Measurements from ENCODE around the gene PPARA. TPM values are rescaled to one million over a fixed set of nuclear protein-coding genes. Genes with fewer than 3 reads are reported as not detected.

Gene PPARA
- polyA plus RNA-seq, 4 donors: 10.0 to 30.0 (median 24.5) TPM

DNA sequence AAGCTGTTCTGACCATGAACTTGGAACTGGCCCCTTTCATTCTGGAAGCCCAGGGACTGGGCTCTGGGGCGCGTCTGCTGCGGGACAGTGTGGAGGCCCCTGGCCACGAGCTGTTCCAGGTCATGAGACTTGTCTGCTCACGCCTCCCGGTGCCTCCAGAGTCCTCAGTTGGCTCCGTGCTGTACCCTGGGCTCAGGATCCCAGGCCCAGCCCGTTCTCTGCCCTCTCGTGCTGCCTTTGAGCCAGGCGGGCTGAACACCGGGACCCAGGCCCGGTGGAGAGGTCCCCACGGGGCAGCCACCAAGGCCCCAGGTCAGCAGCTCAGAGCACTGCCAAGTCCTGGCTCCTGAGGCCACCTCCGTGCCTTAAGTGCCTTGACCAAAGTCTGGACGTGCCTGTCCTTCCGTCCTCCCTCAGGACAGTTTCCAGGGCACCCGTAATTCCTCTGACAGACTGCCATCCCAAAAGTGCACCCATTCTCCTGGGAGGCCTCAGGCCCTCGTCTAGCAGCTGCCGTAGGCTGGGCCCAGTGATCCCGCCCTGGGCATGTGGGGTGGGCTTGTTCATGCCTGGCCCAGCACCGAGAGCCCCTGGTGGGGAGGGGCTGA lies 36.3 kb upstream of the PPARA start:
- DNase-seq (ENCODE audit: low read depth in 4 of 4, low spot score in 3 of 4): no peak

DNA sequence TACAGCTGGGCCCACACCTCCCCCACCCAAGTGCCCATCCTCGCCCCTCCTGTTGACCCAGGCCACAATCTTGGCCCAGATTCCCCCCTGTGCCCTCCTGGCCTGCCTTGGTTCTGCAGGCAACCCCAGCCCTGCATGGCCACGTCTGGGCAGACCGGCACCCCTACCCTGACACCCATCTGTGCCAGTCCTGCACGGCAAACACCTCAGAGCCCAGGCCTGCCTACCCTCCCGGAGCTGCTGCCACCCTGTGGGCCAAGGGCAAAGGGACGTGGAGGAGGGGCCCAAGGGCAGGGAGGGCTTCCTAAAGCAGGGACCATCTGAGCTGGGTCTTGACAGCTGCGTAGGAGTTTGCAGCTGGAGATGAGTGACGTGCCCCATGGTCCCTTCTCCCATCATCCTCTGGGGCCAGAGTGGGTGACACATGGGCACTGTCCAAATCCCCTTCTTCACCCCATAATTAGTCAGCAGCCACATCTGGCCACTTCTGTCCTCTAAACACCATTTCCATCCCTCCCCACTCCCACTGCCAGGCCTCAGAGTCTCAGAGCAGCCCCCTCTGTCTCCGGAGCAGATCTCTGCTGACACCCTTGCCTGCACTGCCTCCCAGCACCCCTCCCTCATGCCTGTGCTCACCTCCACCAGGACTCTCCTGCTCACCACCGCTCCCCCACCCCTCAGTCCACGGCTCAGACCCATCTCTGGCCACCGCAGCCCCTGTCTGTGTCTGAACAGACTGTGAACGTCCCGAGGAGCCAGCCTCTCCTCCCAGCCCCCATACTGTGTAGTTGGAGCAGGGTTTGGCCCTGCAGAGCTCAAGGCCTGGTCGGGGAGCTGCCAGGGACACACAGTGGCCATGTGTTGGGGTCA lies 35.6 kb upstream of the PPARA start:
- DNase-seq (ENCODE audit: low read depth in 4 of 4, low spot score in 3 of 4): no peak

DNA sequence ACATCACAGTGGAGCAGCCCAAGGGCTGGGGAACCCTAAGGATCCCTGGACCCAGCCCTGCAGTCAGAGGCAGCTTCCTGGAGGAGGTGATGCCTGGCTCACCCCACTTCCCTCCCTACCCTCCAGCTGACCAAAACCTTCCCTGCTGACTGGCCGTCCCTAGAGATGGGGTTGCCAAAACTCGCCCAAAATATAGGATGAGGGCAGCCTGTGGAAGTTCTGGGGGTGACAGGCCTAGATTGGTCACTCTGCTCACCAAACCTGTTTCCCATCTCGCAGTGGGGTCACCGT lies 35.0 kb upstream of the PPARA start:
- DNase-seq (ENCODE audit: low read depth in 4 of 4, low spot score in 3 of 4): no peak

DNA sequence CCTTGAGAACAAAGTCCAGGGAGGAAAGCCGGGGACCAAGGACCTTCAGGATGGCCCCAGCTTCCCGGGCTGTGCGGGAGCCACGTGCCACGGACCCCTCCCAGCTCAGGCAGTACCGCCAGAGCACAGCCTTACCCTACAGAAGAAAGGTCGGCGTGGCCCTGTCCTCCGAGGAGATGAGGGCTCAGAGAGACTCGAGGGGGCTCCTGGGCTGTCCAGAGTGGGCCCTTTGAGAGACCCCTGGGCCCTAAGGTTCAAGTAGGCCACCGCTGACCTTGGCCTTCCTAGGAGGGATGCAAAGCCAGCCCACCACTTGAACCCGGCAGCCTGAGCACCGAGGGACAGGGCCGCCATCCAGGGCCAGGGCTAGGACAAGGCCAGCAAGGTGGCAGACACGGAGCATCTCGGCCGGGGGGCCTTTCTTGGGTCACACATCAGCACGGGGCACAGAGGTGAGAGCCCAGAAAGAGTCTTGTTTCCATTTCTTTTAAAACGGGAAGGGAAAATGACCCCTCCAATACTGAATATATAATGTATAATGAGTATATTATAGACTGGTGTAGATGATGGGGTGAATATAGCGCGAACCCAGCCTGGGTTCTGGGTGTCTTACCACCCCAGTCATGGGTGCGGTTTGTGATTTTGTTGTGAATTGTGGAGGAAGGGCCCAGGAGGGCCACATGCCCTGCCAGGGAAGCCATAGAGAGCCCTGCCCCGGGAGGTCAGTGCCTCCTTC lies 34.4 kb upstream of the PPARA start:
- DNase-seq (ENCODE audit: low read depth in 4 of 4, low spot score in 3 of 4): no peak

DNA sequence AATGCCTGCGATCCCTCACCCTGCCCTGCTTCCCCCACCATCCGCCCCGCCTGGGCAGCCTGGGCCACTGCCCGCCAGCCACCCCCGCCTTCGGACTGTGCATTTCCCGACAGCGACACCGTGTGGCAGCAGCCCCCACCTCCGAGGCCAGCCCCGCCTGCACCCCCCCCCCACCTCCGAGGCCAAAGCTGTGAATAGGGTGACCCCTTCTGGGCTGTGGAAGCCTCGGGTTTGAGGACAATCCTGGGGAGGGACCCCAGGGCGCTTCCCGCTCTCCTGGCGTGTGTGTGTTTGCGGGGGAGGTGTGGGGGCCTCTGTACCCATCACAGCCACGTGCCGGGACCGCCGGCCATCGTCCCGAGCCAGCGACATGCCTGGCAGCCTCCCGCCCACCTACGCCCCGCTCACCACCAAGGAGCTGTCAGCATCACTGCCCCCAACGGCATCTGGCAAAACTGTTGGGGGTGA lies 33.8 kb upstream of the PPARA start:
- DNase-seq (ENCODE audit: low read depth in 4 of 4, low spot score in 3 of 4): peak; percentile 69 to 77 (median 72)

DNA sequence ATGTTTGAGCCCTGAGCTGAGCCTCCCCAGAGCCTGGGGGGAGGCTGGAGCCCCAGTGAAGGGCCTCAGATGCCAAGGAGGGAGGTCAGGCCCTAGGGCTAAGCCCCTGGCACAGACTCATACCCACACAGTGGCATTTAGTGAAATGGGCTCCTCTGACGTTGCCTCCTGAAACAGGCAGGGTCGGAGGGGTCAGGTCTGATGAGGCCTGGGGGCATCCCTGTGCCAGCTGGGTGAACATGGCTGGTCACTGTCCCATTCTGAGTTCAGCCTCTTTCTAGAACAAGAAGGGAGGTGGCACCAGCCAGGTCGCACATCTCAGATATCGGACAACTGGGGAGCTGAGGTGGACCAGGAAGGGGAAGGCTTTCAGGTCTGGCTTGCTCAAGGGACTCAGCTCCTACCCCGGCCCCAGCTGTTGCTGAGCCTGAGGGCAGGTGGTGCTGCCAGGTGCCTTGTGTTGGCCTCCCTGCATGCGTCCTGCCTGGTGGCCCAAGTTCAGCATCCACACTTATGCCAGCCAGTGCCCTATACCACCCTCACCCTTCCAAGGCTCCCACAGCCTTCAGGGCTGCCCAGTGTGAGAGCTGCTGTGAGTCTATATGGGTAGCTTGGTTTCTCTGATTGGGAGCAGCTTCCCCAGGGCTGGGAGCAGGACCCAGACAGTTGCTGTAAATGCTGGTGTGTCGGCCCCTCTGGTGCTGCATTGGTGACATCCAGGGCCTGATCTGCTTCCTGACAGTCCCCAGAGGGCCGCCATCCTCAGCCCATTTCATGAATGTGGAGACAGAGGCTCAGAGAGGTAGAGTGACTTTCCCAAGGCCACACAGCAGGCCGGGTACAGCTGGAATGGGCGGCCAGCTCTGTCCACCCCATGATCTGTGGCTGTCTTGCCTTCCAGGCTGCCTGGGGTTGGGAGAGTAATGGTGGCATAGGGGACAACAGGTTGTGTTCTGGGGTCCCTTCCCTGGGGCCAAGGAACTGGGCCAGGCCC lies 32.8 kb upstream of the PPARA start:
- no peak for DNase-seq (ENCODE audit: low read depth in 4 of 4, low spot score in 3 of 4)

DNA sequence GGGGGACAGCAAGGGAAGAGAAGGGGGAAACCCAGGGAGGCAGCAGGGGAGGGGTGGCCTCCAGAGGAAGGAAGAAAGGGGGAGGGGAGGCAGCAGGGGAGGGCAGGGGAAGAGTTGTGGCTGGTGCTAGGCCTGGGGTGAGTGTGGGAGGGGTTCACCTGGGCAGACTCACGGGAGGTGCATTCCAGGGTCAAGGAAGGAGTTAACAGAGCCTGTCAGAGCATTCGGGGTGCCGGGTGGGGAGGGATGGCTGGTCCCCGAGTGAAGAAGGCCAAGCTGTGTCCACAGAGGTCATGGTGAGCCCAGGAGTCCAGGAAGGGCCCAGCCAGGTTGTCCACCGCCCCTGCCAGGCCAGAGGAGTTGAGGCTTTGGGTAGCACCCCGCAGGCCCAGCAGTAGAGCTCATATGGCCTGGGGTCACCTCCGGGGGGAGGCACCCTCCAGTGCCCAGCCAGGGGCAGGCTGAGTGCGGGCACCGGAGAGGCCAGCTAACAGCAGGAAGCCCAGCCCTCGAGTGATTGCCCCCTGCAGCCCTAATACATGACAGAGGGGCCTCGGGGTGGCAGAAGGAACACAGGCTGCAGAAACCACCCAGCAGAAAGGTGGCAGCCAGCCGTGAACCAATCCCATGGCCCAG lies 31.1 kb upstream of the PPARA start:
- DNase-seq (ENCODE audit: low read depth in 4 of 4, low spot score in 3 of 4): no peak

DNA sequence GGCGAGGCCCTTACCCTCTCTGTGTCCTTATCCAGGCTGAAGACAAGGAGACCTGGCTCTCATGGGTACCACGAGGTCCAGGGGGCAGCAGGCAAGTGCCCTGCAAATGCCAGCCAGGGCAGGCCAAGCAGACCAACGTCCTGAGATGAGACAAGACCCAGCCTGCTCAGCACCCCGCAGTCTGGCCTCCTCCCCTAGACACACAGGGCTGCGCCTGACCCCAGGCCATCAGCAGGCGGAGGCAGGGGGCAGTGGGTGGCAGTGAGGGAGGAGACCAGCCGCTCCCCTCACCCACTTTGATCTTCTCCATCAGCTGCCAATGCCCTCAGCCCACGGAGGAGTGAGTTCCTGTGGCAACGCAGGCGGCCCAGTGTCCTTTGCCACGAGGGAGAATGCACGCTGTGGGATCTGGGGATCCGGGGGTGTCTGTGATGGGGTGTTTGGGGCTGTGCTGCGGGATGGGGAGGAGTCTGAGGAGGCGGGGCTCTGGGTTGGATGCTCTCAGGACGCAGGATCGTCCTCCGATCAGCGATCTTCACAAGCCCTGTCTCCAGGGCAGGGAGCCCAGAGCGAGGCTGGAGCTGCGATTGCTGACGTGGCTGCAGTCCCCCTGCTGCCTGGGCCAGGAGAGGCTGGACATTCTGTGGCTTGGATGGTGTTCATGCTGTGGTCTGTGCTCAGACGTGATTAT lies 30.5 kb upstream of the PPARA start:
- DNase-seq (ENCODE audit: low read depth in 4 of 4, low spot score in 3 of 4): no peak

DNA sequence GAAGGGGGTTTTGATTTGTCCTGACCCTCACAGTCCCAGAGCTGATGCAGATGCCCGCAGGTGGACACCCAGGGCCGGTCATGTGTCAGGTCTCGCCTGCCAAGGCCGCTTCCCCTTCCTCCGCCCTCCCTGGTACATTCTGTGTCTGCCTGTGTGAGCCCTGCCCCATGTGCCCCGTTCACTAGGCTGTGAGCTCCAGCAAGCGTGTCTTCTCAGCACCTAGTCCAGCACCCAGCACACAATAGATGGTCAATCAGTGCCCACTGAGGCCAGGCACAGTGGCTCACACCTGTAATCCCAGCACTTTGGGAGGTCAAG lies 29.9 kb upstream of the PPARA start:
- DNase-seq (ENCODE audit: low read depth in 4 of 4, low spot score in 3 of 4): no peak

DNA sequence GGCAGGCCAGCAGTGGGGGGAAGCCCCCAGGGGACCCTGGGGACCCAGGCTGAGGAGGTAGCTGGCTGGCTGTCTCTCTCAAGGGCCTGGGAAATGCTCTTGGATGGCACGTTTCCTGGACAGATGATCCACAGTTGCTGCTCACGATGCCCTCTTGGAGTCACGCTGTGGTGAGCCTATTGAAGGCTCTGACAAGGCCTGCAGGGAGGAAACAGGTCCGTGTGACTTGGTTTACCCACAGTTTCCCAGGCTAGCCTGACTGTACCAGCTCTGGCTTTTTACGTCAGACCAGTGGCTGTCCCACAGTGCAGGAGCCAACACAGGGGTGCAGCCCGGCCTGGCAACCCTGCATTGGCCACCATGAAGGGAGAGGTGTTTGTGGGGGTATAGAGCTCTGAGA lies 29.2 kb upstream of the PPARA start:
- DNase-seq (ENCODE audit: low read depth in 4 of 4, low spot score in 3 of 4): no peak

DNA sequence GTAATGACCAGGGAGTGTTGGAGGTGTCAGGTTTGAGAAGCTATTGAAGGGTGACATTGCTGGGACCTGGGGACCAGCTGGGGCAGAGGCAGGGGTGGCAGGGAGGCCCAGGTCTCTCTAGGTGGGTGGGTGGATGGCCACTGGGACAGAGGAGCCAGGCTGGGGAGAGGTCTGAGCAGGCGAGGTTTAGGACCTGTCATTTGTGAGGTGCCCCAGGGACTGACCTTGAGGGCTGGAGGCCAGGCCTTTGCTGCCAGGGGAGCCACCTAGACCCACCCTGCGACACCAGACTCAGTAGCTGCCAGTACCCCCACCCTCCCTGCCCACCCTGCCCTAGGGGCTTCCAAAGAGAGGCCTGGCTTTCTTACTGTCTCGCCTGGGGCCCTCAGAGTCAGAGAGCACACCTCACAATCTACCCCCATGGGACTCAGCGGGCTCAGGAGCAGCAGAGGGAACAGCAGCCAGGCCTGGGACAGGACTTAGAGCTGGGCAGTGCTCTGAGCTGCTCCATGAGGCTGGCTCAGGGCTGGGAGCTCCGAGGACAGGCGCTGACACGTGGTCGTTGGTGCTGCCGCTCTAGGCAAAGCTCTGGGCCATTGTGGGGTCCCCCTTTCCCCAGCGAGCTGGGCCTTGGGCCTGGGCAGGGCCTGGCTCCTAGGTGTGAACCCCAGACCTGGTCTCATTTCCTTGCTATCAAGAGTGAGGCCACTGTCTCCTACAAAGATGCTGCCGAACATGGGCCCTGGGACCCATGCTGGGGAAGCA lies 28.6 kb upstream of the PPARA start:
- DNase-seq (ENCODE audit: low read depth in 4 of 4, low spot score in 3 of 4): no peak

DNA sequence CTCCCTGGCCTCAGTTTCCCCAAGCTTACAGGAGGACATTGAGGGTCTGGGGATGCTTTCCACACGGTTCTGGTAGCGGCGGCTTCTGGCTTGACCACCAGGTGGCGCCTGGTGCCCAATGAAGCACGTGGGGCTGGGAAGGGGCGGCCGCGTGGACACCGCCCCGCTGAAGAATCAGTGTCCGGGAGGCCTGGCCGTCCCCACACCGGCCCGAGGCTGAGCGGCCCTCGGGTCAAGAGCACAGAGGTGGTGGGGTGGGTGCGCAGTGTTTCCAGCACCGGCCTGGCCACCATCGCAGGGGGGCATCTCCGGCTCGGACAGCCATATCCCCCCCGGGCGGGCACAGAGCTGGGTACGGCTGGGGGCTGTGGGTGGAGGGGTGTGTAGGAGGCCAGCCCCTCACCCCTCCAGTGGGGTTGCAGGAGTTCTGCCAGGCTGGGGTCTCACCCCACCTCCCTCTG lies 27.8 kb upstream of the PPARA start:
- no peak for DNase-seq (ENCODE audit: low read depth in 4 of 4, low spot score in 3 of 4)

DNA sequence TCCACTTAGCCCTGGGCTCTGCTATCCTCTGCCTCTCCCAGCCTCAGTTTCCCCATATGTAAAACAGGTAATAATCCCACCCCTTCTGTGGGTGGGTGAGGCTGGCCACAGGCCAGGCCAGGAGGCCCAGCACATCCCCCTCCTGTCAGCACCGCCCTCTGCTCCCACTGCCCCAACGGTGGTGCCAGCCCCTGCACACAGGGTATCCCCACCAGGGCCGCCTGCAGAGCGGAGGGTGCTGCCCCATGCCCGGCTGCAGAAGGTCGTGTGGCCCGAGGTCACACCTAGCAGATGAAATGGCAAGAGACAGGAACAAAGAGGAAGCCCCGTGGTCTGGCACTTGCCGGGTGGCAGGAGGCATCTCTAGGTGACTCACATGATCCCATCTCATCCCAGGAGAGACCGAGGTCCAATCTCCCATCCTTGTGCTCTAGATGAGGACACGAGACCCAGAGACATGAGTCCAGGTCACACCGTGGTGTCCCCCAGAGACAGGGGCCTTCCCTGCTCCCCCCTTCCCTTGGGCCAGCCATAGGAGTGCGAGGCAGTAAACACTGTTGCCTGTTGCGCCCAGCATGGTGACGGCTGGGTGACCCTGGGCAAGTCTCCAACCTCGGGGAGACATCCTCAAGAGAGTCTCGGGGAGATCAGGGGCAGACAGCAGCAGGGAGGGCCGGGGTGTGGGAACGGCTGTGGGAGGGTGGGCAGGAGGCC lies 27.2 kb upstream of the PPARA start:
- DNase-seq (ENCODE audit: low read depth in 4 of 4, low spot score in 3 of 4): no peak

DNA sequence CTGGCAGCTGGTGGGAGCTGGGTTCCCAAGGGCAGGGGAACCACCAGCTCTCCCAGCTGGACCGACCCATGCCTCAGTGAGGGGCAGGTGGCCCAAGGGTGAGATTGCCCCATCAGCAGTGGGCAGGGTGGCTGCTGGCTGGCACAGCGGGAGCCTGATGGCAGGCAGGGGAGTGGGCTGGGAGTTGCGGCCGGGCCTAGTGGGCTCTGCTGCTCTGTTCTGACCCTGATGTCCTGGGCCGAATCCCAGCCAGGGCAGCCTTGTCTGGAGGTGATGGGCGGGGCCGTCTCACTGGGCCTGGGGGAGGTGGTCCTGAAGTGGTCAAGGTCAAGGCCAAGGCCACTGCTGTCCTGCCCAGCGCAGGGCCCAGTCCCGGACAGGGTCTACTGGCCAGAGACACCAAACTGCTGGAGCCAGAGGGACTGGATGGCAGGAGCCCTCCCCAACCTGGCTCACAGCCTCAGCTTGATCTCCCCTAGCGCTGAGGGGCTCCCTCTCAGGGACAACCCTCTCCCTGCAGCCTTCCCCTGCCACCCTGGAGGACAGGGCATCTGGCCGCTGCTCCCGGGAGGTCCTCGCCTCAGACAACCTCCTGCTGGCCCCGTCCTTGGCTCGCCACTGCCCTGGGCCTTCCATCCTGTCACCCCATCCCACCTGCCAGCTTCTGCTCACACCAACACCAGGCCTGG lies 26.5 kb upstream of the PPARA start:
- DNase-seq (ENCODE audit: low read depth in 4 of 4, low spot score in 3 of 4): no peak

DNA sequence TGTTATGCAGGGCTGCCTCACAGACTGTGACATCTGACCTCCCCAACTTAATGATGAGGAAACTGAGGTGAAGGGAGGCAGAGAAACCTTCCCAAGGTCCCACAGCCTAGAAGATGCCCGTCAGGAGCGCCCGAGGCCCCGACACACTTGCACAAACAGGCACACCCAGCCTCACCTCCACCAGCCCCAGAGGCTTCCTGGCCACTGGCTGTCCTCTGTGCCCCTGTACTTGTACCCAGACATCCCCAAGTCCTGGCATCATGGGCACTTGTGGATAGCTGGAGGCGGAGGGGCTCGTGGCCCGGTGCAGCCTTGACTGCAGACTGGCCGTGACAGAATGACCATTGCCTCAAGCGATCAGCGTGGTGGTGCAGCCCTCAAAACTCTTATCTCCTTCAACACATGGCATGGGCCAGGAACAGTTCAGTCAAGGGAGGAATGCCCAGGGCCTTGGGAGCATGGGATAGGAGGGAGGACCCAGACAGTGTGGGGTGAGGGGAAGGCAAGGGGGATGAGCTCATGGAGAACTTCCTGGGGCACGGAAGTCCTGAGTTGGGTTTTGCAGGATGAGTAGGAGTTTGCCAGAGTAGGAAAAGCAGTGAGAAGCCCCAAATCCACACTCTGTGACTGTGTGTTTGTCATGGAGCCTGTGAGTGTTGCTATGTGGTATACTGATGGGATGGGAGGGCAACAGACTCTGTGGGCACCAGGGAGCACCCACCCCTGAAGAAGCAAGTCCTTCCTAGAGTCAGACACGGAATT lies 25.8 kb upstream of the PPARA start:
- no peak for DNase-seq (ENCODE audit: low read depth in 4 of 4, low spot score in 3 of 4)

DNA sequence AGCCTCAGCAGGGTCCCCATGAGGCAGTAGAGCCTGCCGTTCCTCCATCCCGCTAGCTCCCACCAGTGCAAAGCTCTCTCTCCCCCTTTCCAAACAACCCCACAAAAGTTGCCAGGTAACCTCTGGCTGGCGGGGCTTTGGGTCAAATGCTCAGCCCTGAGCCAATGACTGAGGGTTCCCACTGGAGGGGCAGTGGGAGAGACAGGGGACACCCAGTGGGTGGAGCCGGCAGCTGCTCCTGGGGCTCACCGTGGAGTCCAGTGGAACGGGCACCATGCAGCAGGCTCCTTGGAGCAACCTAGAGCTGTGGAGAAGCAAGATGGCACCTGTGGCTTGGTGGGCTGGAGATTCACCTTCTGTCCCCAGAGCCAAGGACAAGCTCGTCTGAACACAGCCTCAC lies 25.0 kb upstream of the PPARA start:
- no peak for DNase-seq (ENCODE audit: low read depth in 4 of 4, low spot score in 3 of 4)

All from left renal pelvis (tissue), 4 donors.